Subcutaneous abdominal adipose tissue (tissue), 5 donors: ENCODE data around the gene SLC16A7.

Experiments used
- H3K27ac ChIP-seq: one replicate; pipeline ENCODE4 v1.7.0; 2013; ENCODE audit warnings: low read depth, mild to moderate bottlenecking, inconsistent platforms, low read length, moderate library complexity
- H3K27me3 ChIP-seq, 5 donors: one replicate each; pipeline ENCODE4 v1.7.0; 2013; ENCODE audit warnings: low read length in 5 of 5, inconsistent platforms in 1 of 5; ENCODE audit not compliant: control insufficient read depth in 5 of 5, insufficient read depth in 4 of 5
- H3K36me3 ChIP-seq, 5 donors: one replicate each; pipeline ENCODE4 v1.7.0; 2013; ENCODE audit warnings: low read length in 5 of 5; ENCODE audit not compliant: control insufficient read depth in 5 of 5, insufficient read depth in 5 of 5
- H3K4me1 ChIP-seq, 5 donors: one replicate each; pipeline ENCODE4 v1.7.0; 2013; ENCODE audit warnings: low read length in 5 of 5, mild to moderate bottlenecking in 3 of 5, moderate library complexity in 1 of 5; ENCODE audit not compliant: control insufficient read depth in 5 of 5, insufficient read depth in 5 of 5
- H3K4me3 ChIP-seq, 5 donors: one replicate each; pipeline ENCODE4 v1.7.0; 2013; ENCODE audit warnings: low read length in 5 of 5, low read depth in 1 of 5
- H3K9ac ChIP-seq, 5 donors: one replicate each; pipeline ENCODE4 v1.7.0; 2013; ENCODE audit warnings: low read length in 5 of 5, mild to moderate bottlenecking in 4 of 5, moderate library complexity in 3 of 5
- H3K9me3 ChIP-seq, 5 donors: one replicate each; pipeline ENCODE4 v1.7.0; 2013; ENCODE audit warnings: low read length in 5 of 5; ENCODE audit not compliant: control insufficient read depth in 5 of 5
- donor health status: healthy.
- donor health status: healthy.
- donor health status: healthy.
- donor health status: healthy.
- donor health status: healthy.

The SLC16A7 gene

DNA sequence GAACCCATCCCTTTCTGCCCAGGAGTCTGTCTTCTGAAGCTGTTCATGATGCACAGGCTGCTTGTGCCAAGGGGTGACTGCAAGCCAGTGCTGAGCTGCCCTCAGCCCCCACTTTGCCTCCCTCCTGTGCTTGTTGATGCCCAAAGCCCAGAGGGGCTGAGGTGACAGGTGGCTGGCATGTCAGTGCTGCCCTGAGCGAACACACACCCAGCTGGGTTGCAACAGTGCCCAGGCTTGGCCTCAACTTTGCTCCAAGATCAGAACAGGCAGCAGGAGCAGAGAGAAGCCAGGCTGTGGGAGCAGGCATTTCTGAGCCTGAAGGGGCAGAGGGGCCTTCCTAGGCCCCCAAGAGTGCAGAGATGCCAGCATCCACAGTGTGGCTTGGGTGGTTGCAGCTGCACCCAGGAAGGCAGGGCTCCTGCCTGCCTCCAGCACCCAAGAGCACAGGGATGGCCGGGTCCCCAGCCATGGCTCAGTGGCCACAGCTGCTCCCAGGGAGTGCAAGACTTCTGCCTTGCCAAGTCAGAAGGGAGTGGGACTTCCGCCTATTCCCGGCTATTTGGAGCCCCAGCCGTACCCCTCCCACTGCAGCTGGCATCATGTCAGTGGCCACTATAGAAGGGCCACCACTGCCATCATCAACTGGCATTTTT, 83.1 kb downstream of the SLC16A7 start:
- no peaks in the 10 kb centered on the region for H3K27me3 ChIP-seq
- H3K36me3 ChIP-seq = peaks cover 0 to 7% (median 0%) of the 10 kb centered on the region in 5 donors
- H3K27ac ChIP-seq = peak overlapping the region; percentile 32
- H3K9ac ChIP-seq = no peak overlapping the region
- H3K4me3 ChIP-seq = peak overlapping the region in 1 of 5 donors; percentile 2
- H3K9me3 ChIP-seq = peaks cover 0 to 2% (median 0%) of the 10 kb centered on the region in 5 donors
- peaks cover 0 to 31% (median 13%) of the 10 kb centered on the region in 5 donors for H3K4me1 ChIP-seq

GRCh38 chr12:59689776-59690175, 93.9 kb downstream of the SLC16A7 start:
- H3K9me3 ChIP-seq = peaks cover 0 to 6% (median 4%) of the 10 kb centered on the region in 5 donors
- H3K27me3 ChIP-seq = no peaks in the 10 kb centered on the region
- no peak overlapping the region for H3K4me3 ChIP-seq
- peak overlapping the region; percentile 15 for H3K27ac ChIP-seq
- H3K9ac ChIP-seq = no peak overlapping the region
- H3K36me3 ChIP-seq = peaks cover 0 to 11% (median 3%) of the 10 kb centered on the region in 5 donors
- H3K4me1 ChIP-seq = peaks cover 0 to 5% (median 0%) of the 10 kb centered on the region in 5 donors

- Histone ChIP-seq H3K36me3 (peaks cover 0 to 7% (median 3%) of the 10 kb centered on the region in 5 donors), H3K9me3 (peaks cover 0 to 6% (median 4%) of the 10 kb centered on the region in 5 donors), H3K27me3 (no peaks in the 10 kb centered on the region), H3K4me3 (no peak overlapping the region), H3K4me1 (peaks cover 0 to 8% (median 7%) of the 10 kb centered on the region in 5 donors), H3K27ac (peak overlapping the region; percentile 33), H3K9ac (no peak overlapping the region)
Measured at GRCh38 chr12:59695379-59695778, 99.5 kb downstream of the SLC16A7 start.

- H3K36me3 ChIP-seq = no peaks in the 10 kb centered on the region
- no peaks in the 10 kb centered on the region for H3K9me3 ChIP-seq
- H3K27me3 ChIP-seq = no peaks in the 10 kb centered on the region
- no peak overlapping the region for H3K4me3 ChIP-seq
- H3K4me1 ChIP-seq = peaks cover 0 to 8% (median 7%) of the 10 kb centered on the region in 5 donors
- H3K9ac ChIP-seq = no peak overlapping the region
- H3K27ac ChIP-seq = peak overlapping the region; percentile 96
Measured at GRCh38 chr12:59698600-59698999, 102.8 kb downstream of the SLC16A7 start.

DNA sequence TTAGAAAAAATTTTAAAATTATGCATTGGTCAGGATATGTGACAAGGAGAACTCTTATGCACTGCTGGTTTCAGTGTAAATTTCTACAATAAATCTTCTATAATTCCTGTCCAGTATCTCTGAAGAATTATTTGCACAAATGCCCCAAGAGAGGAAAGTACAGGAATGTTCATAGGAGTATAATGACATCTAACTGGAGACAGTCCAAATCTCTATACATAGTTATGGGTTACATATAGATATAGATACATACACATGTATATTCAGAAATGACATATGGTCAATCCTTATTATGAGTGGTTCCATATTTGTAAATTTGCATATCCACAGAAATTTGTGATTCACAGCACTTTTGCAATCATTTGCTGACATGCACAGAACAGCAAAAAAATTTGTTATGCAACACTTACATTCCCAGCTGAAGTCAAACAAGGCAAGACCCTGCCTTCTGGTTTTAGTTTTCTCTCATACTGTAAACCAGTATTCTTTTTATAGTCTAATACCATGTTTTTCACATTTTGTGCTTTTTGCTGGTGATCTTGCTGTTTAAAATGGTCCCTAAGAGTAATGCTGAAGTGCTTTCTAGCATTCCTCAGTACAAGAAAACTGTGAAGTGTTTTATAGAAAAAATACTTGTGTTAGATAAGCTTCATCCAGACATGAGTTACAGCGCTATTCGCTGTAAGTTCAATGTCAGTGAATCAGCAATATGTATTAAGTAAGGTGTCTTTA, 103.8 kb downstream of the SLC16A7 start:
- Histone ChIP-seq H3K4me3 (peak overlapping the region in 3 of 5 donors; percentile 31 to 50 (median 35)), H3K9me3 (no peaks in the 10 kb centered on the region), H3K4me1 (peaks cover 0 to 8% (median 7%) of the 10 kb centered on the region in 5 donors), H3K36me3 (peaks cover 0 to under 1% (median 0%) of the 10 kb centered on the region in 5 donors), H3K27ac (peak overlapping the region; percentile 96), H3K27me3 (no peaks in the 10 kb centered on the region), H3K9ac (peak overlapping the region; percentile 6 to 83 (median 62))

DNA sequence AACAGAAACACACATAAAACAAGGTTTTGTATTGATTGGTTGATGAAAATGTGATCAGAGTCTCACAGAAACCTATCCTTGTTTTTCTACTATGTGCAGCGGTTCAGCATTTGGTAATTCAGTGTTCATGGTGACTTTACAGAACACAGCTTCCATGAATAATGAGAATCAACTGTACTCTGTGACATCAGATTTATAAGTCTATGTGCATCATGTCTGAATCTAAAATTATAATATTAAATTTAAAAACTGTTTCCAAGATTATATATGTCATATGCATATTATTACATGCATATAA, 104.3 kb downstream of the SLC16A7 start:
- H3K4me1 ChIP-seq = peaks cover 0 to 8% (median 7%) of the 10 kb centered on the region in 5 donors
- peaks cover 0 to 6% (median 0%) of the 10 kb centered on the region in 5 donors for H3K36me3 ChIP-seq
- H3K27me3 ChIP-seq = no peaks in the 10 kb centered on the region
- peak overlapping the region; percentile 96 for H3K27ac ChIP-seq
- H3K9ac ChIP-seq = peak overlapping the region in 4 of 5 donors; percentile 6 to 83 (median 64)
- H3K4me3 ChIP-seq = peak overlapping the region in 3 of 5 donors; percentile 31 to 50 (median 35)
- H3K9me3 ChIP-seq = no peaks in the 10 kb centered on the region

DNA sequence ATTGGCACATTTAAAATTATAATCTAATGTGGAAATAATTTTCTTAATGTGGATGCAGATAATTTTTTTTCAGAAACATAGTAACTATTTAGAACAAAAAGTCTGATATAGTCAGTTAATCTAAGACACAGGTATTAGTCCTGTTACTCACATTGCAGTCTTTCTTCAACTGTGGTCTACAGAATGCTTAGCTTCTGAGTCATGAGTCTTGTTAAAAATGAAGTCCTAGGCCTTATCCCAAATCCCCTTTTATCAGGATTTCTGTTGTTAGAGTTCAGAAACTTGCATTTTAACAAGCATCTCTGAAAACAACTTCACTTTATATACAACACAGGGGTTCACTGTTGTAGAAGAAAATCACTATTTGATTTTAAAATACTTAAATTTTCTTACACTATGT, 112.2 kb downstream of the SLC16A7 start:
- H3K27ac ChIP-seq = peak overlapping the region; percentile 75
- H3K4me1 ChIP-seq = peaks cover 0 to 20% (median 6%) of the 10 kb centered on the region in 5 donors
- H3K36me3 ChIP-seq = peaks cover 0 to 17% (median 14%) of the 10 kb centered on the region in 5 donors
- no peak overlapping the region for H3K9ac ChIP-seq
- H3K9me3 ChIP-seq = no peaks in the 10 kb centered on the region
- H3K4me3 ChIP-seq = no peak overlapping the region
- no peaks in the 10 kb centered on the region for H3K27me3 ChIP-seq

GRCh38 chr12:59708484-59708883, 112.7 kb downstream of the SLC16A7 start:
- Histone ChIP-seq H3K4me3 (no peak overlapping the region), H3K9me3 (no peaks in the 10 kb centered on the region), H3K27ac (peak overlapping the region; percentile 75), H3K4me1 (peaks cover 0 to 20% (median 6%) of the 10 kb centered on the region in 5 donors), H3K36me3 (peaks cover 0 to 17% (median 14%) of the 10 kb centered on the region in 5 donors), H3K27me3 (no peaks in the 10 kb centered on the region), H3K9ac (no peak overlapping the region)

DNA sequence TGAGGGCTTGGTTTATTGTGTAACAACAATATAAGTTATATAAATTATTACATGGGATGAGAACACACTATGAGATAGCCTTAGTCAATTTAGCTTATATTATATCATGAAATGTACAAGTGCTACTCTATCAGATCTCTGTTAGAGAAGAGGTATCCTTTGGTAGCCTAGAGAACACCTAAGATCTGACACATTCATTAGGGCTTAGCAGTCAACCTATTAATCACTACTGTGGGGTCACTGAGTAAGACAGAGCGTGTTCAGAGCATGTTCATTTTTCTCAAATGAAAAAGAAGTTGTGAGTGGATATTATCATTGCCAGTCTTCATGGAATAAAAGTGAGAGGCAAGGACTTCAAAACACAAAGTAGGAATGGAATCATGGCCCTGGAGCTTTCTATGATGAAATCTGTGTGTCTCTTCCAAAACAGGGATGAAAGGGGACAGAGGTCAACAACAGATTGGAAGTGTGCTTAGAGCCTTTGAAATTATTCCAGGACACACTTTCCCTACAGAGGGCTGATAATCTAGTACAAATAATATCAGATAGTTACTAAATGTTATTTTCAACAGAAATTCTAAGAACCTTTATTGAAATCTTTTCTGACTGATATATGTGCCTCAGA, 114.3 kb downstream of the SLC16A7 start:
- Histone ChIP-seq H3K4me1 (peaks cover 0 to 20% (median 6%) of the 10 kb centered on the region in 5 donors), H3K27ac (peak overlapping the region; percentile 75), H3K36me3 (peaks cover 0 to 17% (median 9%) of the 10 kb centered on the region in 5 donors), H3K4me3 (no peak overlapping the region), H3K9me3 (no peaks in the 10 kb centered on the region), H3K9ac (no peak overlapping the region), H3K27me3 (no peaks in the 10 kb centered on the region)

DNA sequence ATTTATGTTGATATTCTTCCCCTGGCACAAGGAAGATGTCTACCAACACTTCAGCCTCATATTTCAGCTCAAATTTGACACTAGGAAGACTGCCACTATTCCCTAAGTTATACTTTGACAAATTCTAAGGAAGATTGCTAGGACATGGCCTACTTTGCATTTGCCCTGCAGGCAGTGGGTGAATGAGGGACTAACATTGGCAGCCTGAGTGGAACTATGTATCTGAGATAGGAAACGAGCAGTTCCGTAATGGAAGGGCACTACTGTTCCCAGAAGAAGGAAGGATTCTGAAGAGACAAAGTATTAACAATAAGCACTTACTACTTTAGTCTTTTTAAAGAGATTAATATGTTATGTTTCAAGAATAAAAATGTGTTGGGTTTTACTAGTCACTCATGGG, 115.1 kb downstream of the SLC16A7 start:
- peak overlapping the region; percentile 75 for H3K27ac ChIP-seq

More for the DNA sequence above, 115.1 kb downstream of the SLC16A7 start:
- Histone ChIP-seq H3K9me3 (no peaks in the 10 kb centered on the region), H3K27me3 (no peaks in the 10 kb centered on the region), H3K4me1 (peaks cover 0 to 20% (median 6%) of the 10 kb centered on the region in 5 donors), H3K36me3 (peaks cover 0 to 15% (median 7%) of the 10 kb centered on the region in 5 donors), H3K9ac (no peak overlapping the region), H3K4me3 (no peak overlapping the region)
